K562 (cell line): ENCODE results near the gene GDF11. TPM values are rescaled to one million over a fixed set of nuclear protein-coding genes. Genes with fewer than 3 reads are reported as not detected.

ENCODE experiments used
- BRF1 ChIP-seq: IDR thresholded peaks from 3 replicates; pipeline ENCODE4 v1.6.1; 2011; ENCODE audit warnings: borderline replicate concordance, mild to moderate bottlenecking; ENCODE audit not compliant: insufficient read length; ENCODE audit errors: extremely low read depth
- CEBPB ChIP-seq: fragments of 450-650 bp; IDR thresholded peaks from 2 replicates; pipeline ENCODE4 v1.6.1; 2016; ENCODE audit warnings: missing genetic modification characterization, missing compliant biosample characterization
- FOXK1 ChIP-seq: sonication (generic); formaldehyde crosslinking; IDR thresholded peaks from 2 replicates; pipeline ENCODE4 v1.8.0; 2022; ENCODE audit warnings: missing genetic modification reagents, mild to moderate bottlenecking, borderline replicate concordance
- HLTF ChIP-seq: fragments of 450-650 bp; IDR thresholded peaks from 2 replicates; pipeline ENCODE4 v1.6.1; 2016
- MTA2 ChIP-seq: fragments of 450-650 bp; IDR thresholded peaks from 2 replicates; pipeline ENCODE4 v1.6.1; 2016; ENCODE audit warnings: low read depth
- NFATC3 ChIP-seq: fragments of 450-650 bp; IDR thresholded peaks from 2 replicates; pipeline ENCODE4 v1.6.1; 2017; ENCODE audit warnings: mild to moderate bottlenecking
- RB1 ChIP-seq: fragments of 450-650 bp; IDR thresholded peaks from 2 replicates; pipeline ENCODE4 v1.6.1; 2017; ENCODE audit warnings: low read depth, mild to moderate bottlenecking
- polyA plus RNA-seq, 8 experiments: library from polyadenylated mRNA; depleted of rRNA in 4 of 8; stranded (reverse) in 5 of 8; unstranded in 3 of 8; fragments of >200 nt; fragmentation: Nextera tagmentation in 2 of 8; fragmentation: Illumina TruSeq in 1 of 8; extraction: Ambion mirVana in 2 of 8; extraction: Trizol in 1 of 8; gene quantifications; 2 replicates each; pipeline versions ENCODE4 v1.2.1 to v1.2.3, GENCODE V29; 2011 to 2014; ENCODE audit warnings: inconsistent platforms in 1 of 8, missing spikeins in 1 of 8
- total RNA-seq, 7 experiments: library from RNA; depleted of rRNA in 6 of 7; stranded (reverse); fragments of >200 nt in 6 of 7; fragmentation: Illumina TruSeq in 2 of 7; extraction: Trizol in 2 of 7; gene quantifications; 2 replicates each; pipeline versions ENCODE4 v1.2.1 to v1.2.3, GENCODE V29; 2011 to 2021; ENCODE audit warnings: low replicate concordance in 1 of 7
- TF ChIP-seq, protein P1 (sequence below): fragments of 250-450 bp; sonication (Bioruptor Pico); IDR thresholded peaks from 2 replicates; pipeline ENCODE4 v1.4.0; 2020

GDF11 gene
- total and polyA plus RNA-seq, 9 of the 15 experiments (the other 6 are each of a cell fraction or from before 2014, with no cell fraction given), result 1.4 to 15.7 (median 4.8) TPM

DNA sequence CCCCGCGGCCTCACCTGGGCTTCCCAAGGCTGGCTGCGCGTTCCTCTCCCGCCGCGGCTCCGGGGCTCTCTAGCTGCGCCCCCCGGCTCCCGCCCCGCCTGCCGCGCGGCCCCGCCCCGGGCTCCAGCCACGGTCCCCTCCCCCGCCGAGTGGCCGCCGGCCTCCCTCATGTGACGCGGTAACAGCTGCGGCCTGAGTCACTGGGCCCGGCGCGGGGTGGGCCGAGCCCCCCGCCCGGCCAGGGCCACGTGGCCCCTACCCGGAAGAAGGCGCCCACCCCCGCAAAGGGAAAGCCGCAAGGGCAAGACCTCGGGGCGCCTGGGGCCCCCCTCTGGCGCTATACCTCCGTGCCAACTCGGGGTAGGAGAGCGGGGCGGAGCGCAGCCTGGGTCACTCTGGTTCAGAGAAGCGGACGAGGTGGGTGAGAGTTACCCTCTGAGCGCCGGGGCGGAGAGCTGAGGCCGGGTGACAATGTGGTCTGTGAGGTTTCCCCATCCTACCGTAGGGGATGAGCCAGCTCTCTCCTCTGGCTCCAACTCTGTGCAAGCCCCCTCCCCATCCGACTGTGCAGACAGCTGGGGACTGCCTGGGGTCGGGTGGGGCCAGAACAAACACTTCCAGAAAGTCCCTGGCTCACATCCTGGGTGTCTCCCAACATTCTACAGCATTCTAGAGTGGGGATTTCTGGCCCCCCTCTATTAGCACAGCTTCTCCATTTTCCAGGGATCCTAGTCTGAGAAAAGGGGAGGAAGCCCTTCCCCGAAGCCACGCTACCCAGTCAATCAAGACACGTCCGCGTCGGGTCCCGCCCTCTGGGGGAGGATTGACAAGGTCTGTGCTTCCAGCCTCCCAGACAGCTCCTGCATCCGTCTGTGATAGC, 13.7 kb upstream of the GDF11 start, which contains the start of gene CD63 (continued):
- TF ChIP-seq, protein P1, sequence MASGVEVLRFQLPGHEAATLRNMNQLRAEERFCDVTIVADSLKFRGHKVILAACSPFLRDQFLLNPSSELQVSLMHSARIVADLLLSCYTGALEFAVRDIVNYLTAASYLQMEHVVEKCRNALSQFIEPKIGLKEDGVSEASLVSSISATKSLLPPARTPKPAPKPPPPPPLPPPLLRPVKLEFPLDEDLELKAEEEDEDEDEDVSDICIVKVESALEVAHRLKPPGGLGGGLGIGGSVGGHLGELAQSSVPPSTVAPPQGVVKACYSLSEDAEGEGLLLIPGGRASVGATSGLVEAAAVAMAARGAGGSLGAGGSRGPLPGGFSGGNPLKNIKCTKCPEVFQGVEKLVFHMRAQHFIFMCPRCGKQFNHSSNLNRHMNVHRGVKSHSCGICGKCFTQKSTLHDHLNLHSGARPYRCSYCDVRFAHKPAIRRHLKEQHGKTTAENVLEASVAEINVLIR (CRISPR knock-in tag), result peak; percentile 74
- TF ChIP-seq HLTF (peak; percentile 69; the same call in 1 of the 2 replicates), BRF1 (no peak), CEBPB (tag) (0 out of 2 replicates have a peak, but pooled peaks have one; percentile 8), MTA2 (no peak), RB1 (peak; percentile 77), NFATC3 (no peak), FOXK1 (CRISPR knock-in tag) (no peak)
